HG03457 (cell line): ENCODE results near the gene ABCC2.
"Not testable (repeated sequence)": the region's sequence is repeated elsewhere in the genome, so short reads cannot be mapped to it uniquely, and the experiment has no call there.

Experiments used
- ATAC-seq: cut with Tn5 transposase; IDR thresholded peaks from one replicate; pipeline ENCODE4 v1.9.1; 2021; ENCODE audit warnings: moderate number of reproducible peaks; ENCODE audit not compliant: unreplicated experiment

The ABCC2 gene

GRCh38 chr10:99807786-99808185 lies 25.3 kb downstream of the ABCC2 start:
- no peak for ATAC-seq

GRCh38 chr10:99808270-99808669 lies 25.8 kb downstream of the ABCC2 start:
- no peak for ATAC-seq

DNA sequence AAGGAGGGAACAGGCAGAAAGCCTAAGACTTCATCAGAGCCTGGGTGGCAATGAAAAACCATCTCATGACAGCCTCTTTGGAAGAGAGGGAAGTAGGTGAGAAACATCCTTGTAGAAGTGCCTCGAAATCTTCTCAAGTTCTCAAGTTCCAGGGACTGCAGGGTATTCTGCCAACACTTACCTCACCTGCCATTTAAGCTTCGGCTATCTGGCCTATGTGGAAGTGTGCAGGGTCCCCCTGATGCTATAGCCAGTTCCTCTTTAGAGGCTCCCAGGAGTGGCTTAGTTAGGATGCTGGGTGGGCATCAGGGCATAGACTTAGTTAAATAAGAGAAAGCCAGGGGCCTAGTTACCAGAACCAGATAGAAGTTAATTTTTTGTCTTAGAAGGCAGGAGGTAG lies 27.0 kb downstream of the ABCC2 start:
- no peak for ATAC-seq

DNA sequence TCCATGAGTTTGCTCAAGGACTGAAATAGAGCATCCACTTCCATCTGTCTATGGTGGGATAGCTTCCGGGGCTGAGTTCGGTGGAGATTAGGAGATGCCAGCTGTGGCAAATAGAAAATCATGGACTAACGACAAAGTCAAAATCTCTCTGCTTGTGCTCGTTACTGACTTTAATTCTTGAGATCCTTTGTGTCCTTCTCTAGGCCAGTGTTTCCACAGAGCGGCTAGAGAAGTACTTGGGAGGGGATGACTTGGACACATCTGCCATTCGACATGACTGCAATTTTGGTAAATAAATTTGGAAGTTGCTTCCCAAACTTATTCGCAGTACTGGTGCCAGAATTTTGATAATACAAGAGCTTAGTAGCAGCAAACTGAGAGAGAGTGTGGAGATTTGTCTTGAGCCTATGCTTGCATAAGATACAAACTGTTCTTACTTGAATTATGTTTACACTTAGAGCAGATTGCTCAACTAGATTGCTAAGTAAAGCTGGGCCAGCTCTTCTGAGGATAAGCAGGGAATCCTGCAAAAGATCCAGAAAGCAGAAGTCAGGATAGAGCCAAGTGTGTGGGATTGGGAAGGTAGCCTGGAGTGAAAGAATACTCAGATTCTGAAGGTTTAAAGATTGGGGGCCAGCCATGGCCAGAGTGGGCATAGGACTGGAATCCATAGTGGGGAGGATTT lies 27.6 kb downstream of the ABCC2 start:
- ATAC-seq = no peak

DNA sequence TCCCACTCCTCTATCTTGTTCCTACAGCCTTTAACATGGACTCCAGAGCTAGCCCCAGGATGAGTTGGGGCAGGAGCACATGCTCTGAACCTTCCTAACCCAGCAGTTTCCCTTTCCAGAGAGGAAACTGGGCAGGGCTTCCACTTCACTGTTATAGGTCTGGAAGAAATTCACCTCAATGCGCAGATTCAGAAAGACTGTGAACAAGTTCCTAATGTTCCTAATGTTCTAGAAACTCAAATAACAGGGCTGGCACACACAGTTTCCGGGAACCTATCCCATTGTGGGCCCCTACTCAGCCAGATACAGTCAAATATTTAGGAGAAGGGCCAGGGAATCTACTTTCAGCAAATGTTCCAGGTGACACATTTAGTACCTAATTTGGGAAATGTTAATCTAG lies 29.7 kb downstream of the ABCC2 start:
- ATAC-seq = no peak

DNA sequence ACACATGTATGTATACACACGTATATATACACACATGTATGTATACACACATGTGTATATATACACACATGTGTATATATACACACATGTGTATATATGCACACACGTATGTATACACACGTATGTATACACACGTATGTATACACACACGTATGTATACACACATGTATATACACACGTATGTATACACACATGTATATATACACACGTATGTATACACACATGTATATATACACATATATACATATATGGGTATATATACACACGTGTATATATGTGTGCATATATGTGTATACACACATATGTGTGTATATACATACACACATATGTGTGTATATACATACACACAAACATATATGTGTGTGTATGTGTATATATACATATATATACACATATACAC lies 31.7 kb downstream of the ABCC2 start:
- no peak for ATAC-seq

DNA sequence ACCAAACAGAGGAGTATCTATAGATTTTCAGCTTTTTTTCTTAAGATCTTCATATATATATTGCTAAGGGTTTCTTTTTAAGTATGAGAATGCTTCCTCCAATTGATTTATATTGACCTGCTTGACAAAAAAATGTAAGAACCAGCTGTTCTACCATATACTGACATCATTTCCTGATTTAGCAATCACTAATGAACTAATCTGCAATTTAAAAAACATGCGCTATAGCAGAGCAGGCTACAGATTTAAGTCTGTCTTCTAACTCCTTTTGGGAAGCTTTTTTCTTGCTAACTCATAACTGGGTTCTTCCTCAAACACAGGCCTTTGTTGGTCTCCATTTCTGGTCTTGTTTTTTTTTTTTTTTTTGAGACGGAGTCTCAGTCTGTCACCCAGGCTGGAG lies 33.2 kb downstream of the ABCC2 start:
- no peak for ATAC-seq

- no peak for ATAC-seq
These were observed 45.5 kb downstream of the ABCC2 start for GRCh38 chr10:99827936-99828335.

GRCh38 chr10:99828464-99828863 lies 46.0 kb downstream of the ABCC2 start:
- ATAC-seq = no peak

GRCh38 chr10:99832439-99832838 lies 50.0 kb downstream of the ABCC2 start:
- no peak for ATAC-seq

DNA sequence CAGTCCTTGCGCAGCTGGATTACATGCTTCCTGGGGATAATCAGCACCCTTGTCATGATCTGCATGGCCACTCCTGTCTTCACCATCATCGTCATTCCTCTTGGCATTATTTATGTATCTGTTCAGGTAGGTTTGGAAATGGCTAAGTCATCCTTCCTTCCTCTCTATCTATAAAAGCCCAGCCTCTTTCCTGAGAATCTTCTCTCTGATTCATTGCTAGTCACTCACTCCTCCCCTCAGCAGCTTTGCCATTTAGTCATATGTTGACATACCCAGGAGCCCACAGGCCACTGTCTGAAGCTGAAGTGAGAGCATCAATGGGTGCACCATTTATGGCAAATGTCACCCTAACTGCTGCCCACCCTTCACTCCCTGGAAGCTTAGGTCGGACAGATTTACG lies 52.0 kb downstream of the ABCC2 start:
- no peak for ATAC-seq

DNA sequence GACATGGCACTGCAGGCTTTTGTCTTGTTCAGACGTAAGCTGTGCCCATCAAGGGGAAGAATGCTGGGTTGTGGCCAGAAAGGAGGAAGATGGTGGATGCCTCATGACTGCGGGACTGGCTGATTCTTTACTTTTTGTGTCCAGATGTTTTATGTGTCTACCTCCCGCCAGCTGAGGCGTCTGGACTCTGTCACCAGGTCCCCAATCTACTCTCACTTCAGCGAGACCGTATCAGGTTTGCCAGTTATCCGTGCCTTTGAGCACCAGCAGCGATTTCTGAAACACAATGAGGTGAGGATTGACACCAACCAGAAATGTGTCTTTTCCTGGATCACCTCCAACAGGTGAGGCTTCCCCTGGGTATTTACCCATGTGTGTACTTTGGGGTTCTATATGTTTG lies 53.5 kb downstream of the ABCC2 start:
- no peak for ATAC-seq

- no peak for ATAC-seq
These were observed 54.3 kb downstream of the ABCC2 start for GRCh38 chr10:99836711-99837110.

GRCh38 chr10:99840859-99841258 lies 58.4 kb downstream of the ABCC2 start:
- ATAC-seq = not testable (repeated sequence)

DNA sequence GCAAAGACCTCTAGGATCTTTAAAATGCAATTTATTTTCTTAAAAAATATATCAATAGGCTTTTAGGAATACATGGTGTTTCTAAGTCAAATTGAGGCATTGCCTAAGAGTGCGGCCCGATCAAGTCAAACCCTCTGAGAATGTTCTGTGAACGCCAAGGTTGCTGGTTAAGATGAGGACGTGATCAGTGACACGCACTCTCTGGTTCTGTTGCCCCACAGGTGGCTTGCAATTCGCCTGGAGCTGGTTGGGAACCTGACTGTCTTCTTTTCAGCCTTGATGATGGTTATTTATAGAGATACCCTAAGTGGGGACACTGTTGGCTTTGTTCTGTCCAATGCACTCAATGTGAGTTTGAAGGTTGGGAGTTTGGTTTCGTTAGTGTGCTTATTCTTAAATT lies 59.3 kb downstream of the ABCC2 start:
- no peak for ATAC-seq

DNA sequence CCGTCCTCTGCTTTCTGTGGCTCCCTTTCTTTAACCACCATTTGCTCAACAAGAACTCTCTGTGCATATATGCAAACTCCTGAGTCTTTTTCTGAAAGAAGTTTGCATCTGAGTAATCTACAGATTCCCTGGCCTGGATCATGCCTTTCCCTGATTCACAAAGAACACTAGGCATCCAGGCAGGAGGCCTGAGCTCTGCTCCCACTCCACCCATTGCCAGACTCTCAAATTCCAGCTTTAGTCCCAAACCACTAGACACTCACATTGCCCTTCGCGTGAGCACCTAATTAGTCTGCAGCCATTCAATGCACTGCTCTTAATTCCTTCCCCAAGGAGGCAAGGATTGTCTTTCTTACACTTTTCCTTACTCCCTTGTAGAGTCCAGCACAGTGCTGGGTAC lies 60.9 kb downstream of the ABCC2 start:
- ATAC-seq = no peak

DNA sequence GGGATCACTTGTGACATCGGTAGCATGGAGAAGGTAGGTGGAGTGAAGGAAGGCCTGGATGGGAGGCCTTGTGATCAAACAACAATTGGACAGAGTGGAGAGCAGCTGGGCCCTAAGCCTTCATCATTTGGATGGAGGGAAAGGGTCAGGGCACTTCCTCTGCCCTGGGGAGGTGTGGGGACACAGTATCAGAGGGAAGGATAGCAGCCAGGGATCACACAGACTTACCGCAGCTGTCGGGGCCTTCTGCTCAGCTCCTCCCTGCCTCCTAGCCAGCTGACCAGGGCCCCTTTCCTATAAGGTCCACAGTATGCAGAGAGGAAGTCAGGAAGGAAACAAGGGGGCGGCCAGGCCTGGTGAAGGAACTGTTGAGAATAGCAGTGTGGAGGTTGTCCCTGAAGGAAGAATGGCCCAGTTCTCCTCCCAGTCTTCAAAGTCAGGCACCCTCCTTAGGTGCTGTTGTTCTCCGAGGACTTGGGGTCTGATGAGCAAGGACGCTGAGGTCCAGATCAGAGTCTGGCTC lies 62.1 kb downstream of the ABCC2 start:
- no peak for ATAC-seq

GRCh38 chr10:99845837-99846382 lies 63.5 kb downstream of the ABCC2 start:
- no peak for ATAC-seq

DNA sequence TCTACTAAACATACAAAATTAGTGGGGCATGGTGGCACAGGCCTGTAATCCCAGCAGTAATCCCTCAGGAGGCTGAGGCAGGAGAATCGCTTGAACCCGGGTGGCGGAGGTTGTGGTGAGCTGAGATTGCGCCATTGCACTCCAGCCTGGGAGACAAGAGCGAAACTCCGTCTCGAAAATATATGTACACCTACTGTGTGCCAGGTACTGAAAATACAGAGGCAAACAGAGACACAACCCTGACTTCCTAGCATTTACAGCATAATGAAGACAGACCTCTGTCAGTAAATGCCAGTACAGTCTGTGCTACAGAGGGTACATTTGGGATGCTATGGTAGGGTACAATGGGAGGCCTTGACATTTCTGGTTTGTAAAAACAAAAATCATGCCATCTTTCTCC lies 66.6 kb downstream of the ABCC2 start:
- ATAC-seq = no peak

- no peak for ATAC-seq
These were observed 67.1 kb downstream of the ABCC2 start for GRCh38 chr10:99849536-99849935.

- ATAC-seq = no peak
These were observed 67.8 kb downstream of the ABCC2 start for GRCh38 chr10:99850021-99850766.

DNA sequence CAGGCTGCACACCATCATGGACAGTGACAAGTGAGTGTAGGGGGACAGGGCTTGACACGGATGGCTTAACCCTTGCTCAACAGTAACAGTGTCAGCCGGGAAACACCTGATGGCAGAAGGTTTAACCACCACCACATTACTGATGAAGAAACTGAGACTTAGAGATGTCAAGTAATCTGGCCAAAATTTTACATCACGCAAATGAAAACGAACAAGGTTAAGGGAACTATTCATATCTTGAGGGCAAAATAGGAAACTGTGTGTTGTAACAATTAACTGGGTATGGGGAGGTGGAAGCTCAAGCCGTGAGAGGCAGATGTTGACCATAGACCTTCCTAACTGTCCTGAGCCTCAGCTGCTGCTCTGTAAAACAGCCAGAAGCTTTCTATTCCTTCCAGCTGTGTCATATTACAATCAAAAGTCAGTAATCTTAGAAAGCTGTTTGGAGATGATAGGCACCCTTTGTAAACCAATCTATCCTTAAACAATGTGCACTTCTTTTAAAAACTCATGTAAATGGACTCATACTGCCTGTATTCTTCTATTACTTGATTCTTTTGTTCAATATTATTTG lies 68.4 kb downstream of the ABCC2 start:
- ATAC-seq = no peak
